Measurements from ENCODE around the gene PAXIP1.
"Not testable (repeated sequence)": the region's sequence is repeated elsewhere in the genome, so short reads cannot be mapped to it uniquely, and the experiment has no call there.

The PAXIP1 gene

GRCh38 chr7:154934353-154934952, 68.5 kb downstream of the PAXIP1 start:
- not testable (repeated sequence) for DNase-seq

GRCh38 chr7:154931906-154932305, 71.0 kb downstream of the PAXIP1 start:
- no peak for DNase-seq

- DNase-seq: no peak
These were observed 73.8 kb downstream of the PAXIP1 start for GRCh38 chr7:154929006-154929726.

- peak; percentile 66 for DNase-seq
These were observed 74.6 kb downstream of the PAXIP1 start for GRCh38 chr7:154928136-154929005.

- peak; percentile 12 for DNase-seq
These were observed 75.2 kb downstream of the PAXIP1 start for GRCh38 chr7:154927624-154928125.

- not testable (repeated sequence) for DNase-seq
These were observed 80.5 kb downstream of the PAXIP1 start for GRCh38 chr7:154922472-154922871.

GRCh38 chr7:154919344-154920225, 83.3 kb downstream of the PAXIP1 start:
- no peak for DNase-seq

- DNase-seq: no peak
These were observed 84.2 kb downstream of the PAXIP1 start for GRCh38 chr7:154918741-154919140.

- DNase-seq: no peak
These were observed 84.7 kb downstream of the PAXIP1 start for GRCh38 chr7:154918266-154918665.

GRCh38 chr7:154917808-154918160, 85.1 kb downstream of the PAXIP1 start:
- no peak for DNase-seq

- DNase-seq: no peak
These were observed 85.8 kb downstream of the PAXIP1 start for GRCh38 chr7:154916856-154917807.

- no peak for DNase-seq
These were observed 86.5 kb downstream of the PAXIP1 start for GRCh38 chr7:154916381-154916780.

- DNase-seq: no peak
These were observed 87.3 kb downstream of the PAXIP1 start for GRCh38 chr7:154915600-154915999.

- DNase-seq: no peak
These were observed 87.9 kb downstream of the PAXIP1 start for GRCh38 chr7:154914996-154915380.

- DNase-seq: no peak
These were observed 88.5 kb downstream of the PAXIP1 start for GRCh38 chr7:154914308-154914995.

- DNase-seq: no peak
These were observed 89.2 kb downstream of the PAXIP1 start for GRCh38 chr7:154913638-154914307.

- DNase-seq: no peak
These were observed 89.9 kb downstream of the PAXIP1 start for GRCh38 chr7:154912871-154913637.

GRCh38 chr7:154911862-154912455, 91.0 kb downstream of the PAXIP1 start:
- DNase-seq: no peak

GRCh38 chr7:154911411-154911810, 91.5 kb downstream of the PAXIP1 start:
- DNase-seq: no peak
